Measurements from ENCODE around the gene SLC48A1.

Gene SLC48A1

GRCh38 chr12:47775100-47775911 is 2.3 kb downstream of the SLC48A1 start:
- TF ChIP-seq CTCF (IDR thresholded peaks at IDR 0.05; ENCODE audit: control insufficient read depth, insufficient read depth, low read depth, low read length, missing control alignments) = no peak
- DNase-seq (ENCODE audit: low read depth) = no peak
- no peak overlapping the region for H3K4me3 ChIP-seq (ENCODE audit: control insufficient read depth, low read depth, low read length)

DNA sequence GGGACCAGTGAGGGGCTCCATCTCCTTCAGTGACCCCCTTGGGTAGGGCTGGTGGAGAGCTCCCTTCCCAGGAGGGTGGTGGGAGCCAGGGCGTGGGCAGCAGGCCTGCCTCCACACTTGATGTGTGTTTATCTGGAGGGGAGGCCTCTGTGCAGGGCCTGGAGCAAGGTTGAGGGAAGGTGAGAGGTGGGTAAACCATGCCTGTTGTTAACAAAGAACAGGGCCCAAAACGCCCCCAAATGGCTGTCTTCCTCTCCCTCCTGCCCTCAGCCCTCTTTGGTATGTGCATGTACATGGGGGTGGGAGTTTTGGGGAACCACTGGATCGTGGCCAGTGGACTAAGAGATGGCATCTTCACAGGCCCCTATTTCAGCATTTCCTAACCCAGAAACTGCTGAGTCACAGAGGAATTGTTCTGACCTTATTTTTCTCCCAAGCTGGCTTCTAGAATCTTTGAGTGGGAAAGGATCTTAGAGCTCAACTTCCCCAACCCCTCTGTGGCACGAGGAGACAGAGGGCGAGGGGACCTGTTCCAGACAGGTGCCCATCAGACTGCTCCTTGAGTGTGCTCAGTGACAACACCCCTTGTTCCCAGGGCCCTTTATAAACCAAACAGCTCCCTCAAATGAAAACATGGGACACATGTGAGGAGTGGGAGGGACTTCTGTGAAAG is 3.6 kb downstream of the SLC48A1 start:
- TF ChIP-seq CTCF (IDR thresholded peaks at IDR 0.05; ENCODE audit: control insufficient read depth, insufficient read depth, low read depth, low read length, missing control alignments) = no peak

GRCh38 chr12:47777151-47777550 is 4.1 kb downstream of the SLC48A1 start:
- DNase-seq (ENCODE audit: low read depth) = no peak
- no peak overlapping the region for H3K4me3 ChIP-seq (ENCODE audit: control insufficient read depth, low read depth, low read length)
- TF ChIP-seq CTCF (IDR thresholded peaks at IDR 0.05; ENCODE audit: control insufficient read depth, insufficient read depth, low read depth, low read length, missing control alignments) = no peak

More for the DNA sequence above, 3.6 kb downstream of the SLC48A1 start:
- DNase-seq (ENCODE audit: low read depth) = peak; percentile 33
- H3K4me3 ChIP-seq (ENCODE audit: control insufficient read depth, low read depth, low read length) = no peak overlapping the region

- TF ChIP-seq CTCF (IDR thresholded peaks at IDR 0.05; ENCODE audit: control insufficient read depth, insufficient read depth, low read depth, low read length, missing control alignments) = no peak
- no peak overlapping the region for H3K4me3 ChIP-seq (ENCODE audit: control insufficient read depth, low read depth, low read length)
- DNase-seq (ENCODE audit: low read depth) = no peak
These were observed 4.9 kb downstream of the SLC48A1 start for GRCh38 chr12:47777741-47778558.

- no peak for DNase-seq (ENCODE audit: low read depth)
- H3K4me3 ChIP-seq (ENCODE audit: control insufficient read depth, low read depth, low read length) = no peak overlapping the region
- TF ChIP-seq CTCF (IDR thresholded peaks at IDR 0.05; ENCODE audit: control insufficient read depth, insufficient read depth, low read depth, low read length, missing control alignments) = no peak
These were observed 5.8 kb downstream of the SLC48A1 start for GRCh38 chr12:47778881-47779280.

GRCh38 chr12:47779301-47779942 is 6.4 kb downstream of the SLC48A1 start:
- H3K4me3 ChIP-seq (ENCODE audit: control insufficient read depth, low read depth, low read length) = no peak overlapping the region
- peak; percentile 97 for TF ChIP-seq CTCF (IDR thresholded peaks at IDR 0.05; ENCODE audit: control insufficient read depth, insufficient read depth, low read depth, low read length, missing control alignments)
- DNase-seq (ENCODE audit: low read depth) = peak; percentile 53
